GM10248 (cell line): Measurements from ENCODE around the gene KCNAB3.

ENCODE experiments used
- CTCF ChIA-PET: fragments of 300-600 bp; sonication (Branson Sonifier 250); formaldehyde crosslinking; extraction: SDS; loops from one replicate; lab custom pipeline; 2021; ENCODE audit warnings: antibody characterized with exemption; lab: Yijun Ruan, JAX
- POLR2A ChIA-PET: fragments of 350-650 bp; sonication (Branson Sonifier 250); formaldehyde crosslinking; extraction: SDS; loops from one replicate; lab custom pipeline; 2020; ENCODE audit warnings: antibody characterized with exemption; lab: Yijun Ruan, JAX
- DNase-seq: peaks from one replicate; pipeline ENCODE4 v3.0.0; 2012; ENCODE audit errors: extremely low spot score
- CTCF ChIP-seq: IDR thresholded peaks from 2 replicates; pipeline ENCODE4 v1.5.1; 2012; ENCODE audit warnings: mild to moderate bottlenecking, low read depth; ENCODE audit errors: extremely low read depth, missing control alignments, control extremely low read depth

The KCNAB3 gene

GRCh38 chr17:7916808-7917207 is 12.8 kb downstream of the KCNAB3 start:
- ChIA-PET CTCF (interaction anchor here (1.1 to 15.1 kb wide), 9 partner anchors 9 to 194 kb away, joined by 3 to 234 read pairs (median 5); partner anchors contain the start of genes CNTROB, GUCY2D, KCNAB3 and TRAPPC1), POLR2A (no interaction called here)
- TF ChIP-seq CTCF: no peak
- DNase-seq: no peak

DNA sequence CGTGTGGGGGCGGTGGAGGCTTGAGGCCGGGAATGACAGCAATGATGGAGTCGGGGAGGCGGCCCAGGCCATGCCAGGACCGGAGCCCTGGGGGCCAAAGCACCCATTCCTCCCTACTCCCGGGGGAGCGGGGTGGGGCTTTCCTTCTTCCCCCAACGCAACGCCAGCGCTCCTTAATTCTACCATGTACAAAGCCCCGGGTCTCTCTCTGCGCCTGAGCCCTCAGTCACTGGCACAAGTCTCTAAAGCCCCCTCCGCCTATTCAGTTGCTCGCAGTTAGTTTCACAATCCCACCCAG is 13.3 kb downstream of the KCNAB3 start:
- no peak for DNase-seq
- ChIA-PET CTCF (interaction anchor here (0.7 to 15.1 kb wide), 13 partner anchors 10 to 177 kb away, joined by 3 to 234 read pairs (median 5); partner anchors contain the start of genes CNTROB, GUCY2D, KCNAB3 and TRAPPC1), POLR2A (interaction anchor here (0.6 to 1.1 kb wide), 3 partner anchors 17 to 72 kb away, joined by 3 to 5 read pairs (median 5); no protein-coding TSS in a partner anchor)
- TF ChIP-seq CTCF: no peak

- TF ChIP-seq CTCF: no peak
- peak; percentile 85 for DNase-seq
- ChIA-PET POLR2A (interaction anchor here (0.6 to 1.1 kb wide), 4 partner anchors 17 to 71 kb away, joined by 3 to 5 read pairs (median 5); no protein-coding TSS in a partner anchor), CTCF (interaction anchor here (0.7 to 15.1 kb wide), 12 partner anchors 9 to 144 kb away, joined by 3 to 234 read pairs (median 5); partner anchors contain the start of genes CNTROB, GUCY2D, KCNAB3 and TRAPPC1)
These were observed 13.9 kb downstream of the KCNAB3 start, which contains the start of gene RNF227 for GRCh38 chr17:7915611-7916384. Gene RNF227, minus strand, starts transcription at chr17:7916289. Its CDS starts 94 bp downstream, at chr17:7916195.

- no peak for DNase-seq
- no peak for TF ChIP-seq CTCF
- CTCF ChIA-PET: interaction anchor here (0.9 to 15.1 kb wide), 8 partner anchors 17 to 145 kb away, joined by 3 to 234 read pairs (median 6); partner anchors contain the start of genes CNTROB, KCNAB3 and TRAPPC1
These were observed 14.5 kb downstream of the KCNAB3 start for GRCh38 chr17:7915179-7915610.

DNA sequence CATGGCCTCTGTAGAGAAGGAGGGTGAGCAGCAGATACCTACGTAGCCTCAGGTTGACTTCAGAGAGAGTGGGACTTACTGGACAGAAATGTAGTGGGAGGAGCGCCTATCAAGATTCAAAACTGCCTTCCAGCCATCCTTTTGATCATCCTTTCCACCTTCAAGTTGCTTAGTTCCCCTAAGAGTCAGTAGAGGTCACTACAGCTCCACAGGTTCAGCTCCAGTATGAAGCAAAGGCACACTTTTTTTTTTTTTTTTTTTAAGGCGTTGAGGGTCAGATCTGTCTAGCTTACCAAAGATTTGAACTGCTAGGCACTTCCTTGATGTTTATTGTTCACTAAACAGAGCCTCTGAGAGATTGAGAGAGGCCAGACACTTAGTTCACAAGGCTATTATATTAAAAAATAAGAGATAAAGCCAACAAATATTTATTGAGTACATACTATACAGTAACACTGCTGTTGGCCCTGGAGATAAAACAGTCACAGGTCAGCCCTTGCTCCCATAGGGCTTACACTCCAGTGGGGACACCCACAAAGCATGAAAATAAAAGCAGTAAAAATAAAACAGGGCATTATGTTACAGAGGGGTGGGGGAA is 16.6 kb downstream of the KCNAB3 start:
- CTCF ChIA-PET: interaction anchor here (0.7 to 15.1 kb wide), 31 partner anchors 10 to 169 kb away, joined by 3 to 234 read pairs (median 5); partner anchors contain the start of genes GUCY2D and TRAPPC1
- POLR2A ChIA-PET: interaction anchor here (0.6 to 0.7 kb wide), 2 partner anchors 284 to 326 kb away, joined by 6 to 7 read pairs; no protein-coding TSS in a partner anchor
- TF ChIP-seq CTCF: peak; percentile 70
- peak; percentile 75 for DNase-seq

More at GRCh38 chr17:7915179-7915610, 14.5 kb downstream of the KCNAB3 start:
- POLR2A ChIA-PET: interaction anchor here (1.0 to 1.1 kb wide), 3 partner anchors 18 to 70 kb away, joined by 3 to 5 read pairs (median 5); no protein-coding TSS in a partner anchor

DNA sequence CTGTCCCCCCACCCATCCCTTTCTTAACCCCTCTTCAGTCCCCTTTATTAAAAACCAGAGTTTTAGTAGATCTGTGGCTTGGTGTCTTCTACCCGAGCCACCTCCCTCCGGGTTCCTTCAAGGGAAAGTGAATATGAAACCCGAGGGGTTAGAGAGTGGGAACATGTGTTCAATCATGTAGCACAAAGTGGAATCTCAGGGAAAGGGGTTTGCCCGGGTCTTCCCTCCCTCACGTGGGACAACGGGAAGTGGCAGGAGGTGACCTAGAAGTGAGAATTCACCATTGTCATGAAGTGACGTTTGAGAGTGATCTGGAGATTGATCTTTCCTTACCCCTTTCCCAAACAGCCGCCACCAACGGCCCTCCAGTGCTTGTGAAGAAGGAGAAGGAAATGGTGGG is 18.5 kb downstream of the KCNAB3 start:
- TF ChIP-seq CTCF: no peak
- ChIA-PET POLR2A (no interaction called here), CTCF (interaction anchor here (0.8 to 15.1 kb wide), 15 partner anchors 9 to 163 kb away, joined by 3 to 234 read pairs (median 6); no protein-coding TSS in a partner anchor)
- no peak for DNase-seq
